Adrenal gland (tissue), 5 donors: ENCODE measurements around the gene GTF2B.

ENCODE experiments used
- CTCF ChIP-seq, 6 experiments: fragments of 450-650 bp in 4 of 6; fragments of 200-600 bp in 2 of 6; sonication (generic) in 1 of 6; IDR thresholded peaks; 1 replicate in 5 of 6; 2 replicates in 1 of 6; pipeline versions ENCODE4 v1.5.1 to v1.8.0; 2016 to 2021; ENCODE audit warnings: antibody characterized with exemption in 6 of 6, mild to moderate bottlenecking in 2 of 6, moderate library complexity in 1 of 6
- POLR2A ChIP-seq, 2 donors: fragments of 450-650 bp; IDR thresholded peaks; one replicate each; pipeline ENCODE4 v1.6.1; 2017; ENCODE audit warnings: antibody characterized with exemption in 2 of 2, mild to moderate bottlenecking in 2 of 2, moderate library complexity in 1 of 2
- donor health status: DM: no; HTN: no; CAD: no.

- TF ChIP-seq CTCF (IDR thresholded peaks at IDR 0.05), result no peak
- TF ChIP-seq POLR2A (IDR thresholded peaks at IDR 0.05), result no peak
Measured at GRCh38 chr1:88873737-88874349, 17.5 kb downstream of the GTF2B start.
